Activated T-helper 1 cell treated with anti-CD3 and anti-CD28 coated beads, Interleukin-12 subunit alpha, Interleukin-12 subunit beta, Interleukin-2, Interleukin-4 antibody, amounts not matched to agents 30 ng/mL and 10 ng/mL and 1 ng/mL, durations not matched to agents 14 hours and 24 hours and 36 hours (primary cell): ENCODE data around the gene NFATC2. TPM values are rescaled to one million over a fixed set of nuclear protein-coding genes. Genes with fewer than 3 reads are reported as not detected.
A peak's percentile ranks its signal among the peaks of the same experiment; 100 is the strongest.

Source experiments
- DNase-seq: peaks from one replicate; pipeline ENCODE4 v3.0.0; 2021; ENCODE audit warnings: low spot score
- H3K27ac Mint-ChIP-seq: one replicate; pipeline ENCODE4 v1.8.0; 2021; ENCODE audit warnings: mild to moderate bottlenecking, mixed read lengths
- H3K27me3 Mint-ChIP-seq: one replicate; pipeline ENCODE4 v1.8.0; 2022; ENCODE audit warnings: mild to moderate bottlenecking, moderate library complexity, mixed read lengths; ENCODE audit not compliant: insufficient read depth
- H3K36me3 Mint-ChIP-seq: one replicate; pipeline ENCODE4 v1.8.0; 2021; ENCODE audit warnings: low read depth, mixed read lengths
- H3K4me1 Mint-ChIP-seq: one replicate; pipeline ENCODE4 v1.8.0; 2021; ENCODE audit warnings: low read depth, mixed read lengths
- H3K4me3 Mint-ChIP-seq: one replicate; pipeline ENCODE4 v1.8.0; 2021; ENCODE audit warnings: mild to moderate bottlenecking, moderate library complexity, mixed read lengths
- H3K9me3 Mint-ChIP-seq: one replicate; pipeline ENCODE4 v1.8.0; 2021; ENCODE audit warnings: mixed read lengths
- intact Hi-C: fragments of 100-400 bp; cut with micrococcal nuclease; formaldehyde crosslinking; loops from one replicate; pipeline ENCODE4 v1.15.1; 2024
- total RNA-seq: library from RNA; stranded (reverse); gene quantifications from 2 replicates; pipeline ENCODE4 v1.2.3, GENCODE V29; 2022

NFATC2 gene
- total RNA-seq, 1 donor from 2014 or later: 84.0 TPM

GRCh38 chr20:51440589-51440988, 101.9 kb downstream of the NFATC2 start:
- no peak for DNase-seq
- peaks cover 49% of the 10 kb centered on the region for H3K4me1 Mint-ChIP-seq
- intact Hi-C loops: no loop called here
- no peak overlapping the region for H3K4me3 Mint-ChIP-seq
- no peak overlapping the region for H3K27ac Mint-ChIP-seq
- peaks cover 43% of the 10 kb centered on the region for H3K36me3 Mint-ChIP-seq
- no peaks in the 10 kb centered on the region for H3K9me3 Mint-ChIP-seq
- no peaks in the 10 kb centered on the region for H3K27me3 Mint-ChIP-seq

GRCh38 chr20:51439160-51439689, 103.3 kb downstream of the NFATC2 start:
- H3K27me3 Mint-ChIP-seq: no peaks in the 10 kb centered on the region
- DNase-seq: no peak
- no peak overlapping the region for H3K4me3 Mint-ChIP-seq
- peaks cover 41% of the 10 kb centered on the region for H3K4me1 Mint-ChIP-seq
- H3K27ac Mint-ChIP-seq: peak overlapping the region; percentile 20
- intact Hi-C loops: loop anchor here (5.0 kb wide), 1 partner anchor 52 kb away; no protein-coding TSS in a partner anchor
- H3K9me3 Mint-ChIP-seq: no peaks in the 10 kb centered on the region
- peaks cover 47% of the 10 kb centered on the region for H3K36me3 Mint-ChIP-seq

GRCh38 chr20:51438136-51438535, 104.4 kb downstream of the NFATC2 start:
- H3K4me1 Mint-ChIP-seq: peaks cover 40% of the 10 kb centered on the region
- DNase-seq: no peak
- H3K9me3 Mint-ChIP-seq: no peaks in the 10 kb centered on the region
- intact Hi-C loops: loop anchor here (5.0 kb wide), 1 partner anchor 51 kb away; no protein-coding TSS in a partner anchor
- peak overlapping the region; percentile 11 for H3K27ac Mint-ChIP-seq
- H3K27me3 Mint-ChIP-seq: no peaks in the 10 kb centered on the region
- H3K36me3 Mint-ChIP-seq: peaks cover 48% of the 10 kb centered on the region
- no peak overlapping the region for H3K4me3 Mint-ChIP-seq

- Mint-ChIP-seq H3K27ac (peak overlapping the region; percentile 68), H3K9me3 (no peaks in the 10 kb centered on the region), H3K4me1 (peaks cover 44% of the 10 kb centered on the region), H3K27me3 (no peaks in the 10 kb centered on the region), H3K36me3 (peaks cover 54% of the 10 kb centered on the region), H3K4me3 (no peak overlapping the region)
- DNase-seq: no peak
- intact Hi-C loops: loop anchor here (2.0 to 5.0 kb wide), 2 partner anchors 15 to 50 kb away; no protein-coding TSS in a partner anchor
Measured at GRCh38 chr20:51437182-51437924, 105.2 kb downstream of the NFATC2 start.

GRCh38 chr20:51434580-51435247, 107.8 kb downstream of the NFATC2 start:
- intact Hi-C loops: loop anchor here (5.0 kb wide), 1 partner anchor 47 kb away; no protein-coding TSS in a partner anchor
- Mint-ChIP-seq H3K4me1 (peaks cover 63% of the 10 kb centered on the region), H3K27ac (peak overlapping the region; percentile 12), H3K27me3 (no peaks in the 10 kb centered on the region), H3K4me3 (no peak overlapping the region), H3K36me3 (peaks cover 66% of the 10 kb centered on the region), H3K9me3 (no peaks in the 10 kb centered on the region)
- DNase-seq: no peak

GRCh38 chr20:51434026-51434425, 108.5 kb downstream of the NFATC2 start:
- no peak for DNase-seq
- Mint-ChIP-seq H3K27ac (no peak overlapping the region), H3K4me1 (peaks cover 64% of the 10 kb centered on the region), H3K9me3 (no peaks in the 10 kb centered on the region), H3K27me3 (no peaks in the 10 kb centered on the region), H3K4me3 (no peak overlapping the region), H3K36me3 (peaks cover 67% of the 10 kb centered on the region)
- intact Hi-C loops: no loop called here

GRCh38 chr20:51432875-51433274, 109.6 kb downstream of the NFATC2 start:
- Mint-ChIP-seq H3K4me1 (peaks cover 61% of the 10 kb centered on the region), H3K36me3 (peaks cover 66% of the 10 kb centered on the region), H3K27ac (no peak overlapping the region), H3K27me3 (no peaks in the 10 kb centered on the region), H3K4me3 (no peak overlapping the region), H3K9me3 (no peaks in the 10 kb centered on the region)
- intact Hi-C loops: no loop called here
- DNase-seq: no peak

- Mint-ChIP-seq H3K9me3 (no peaks in the 10 kb centered on the region), H3K4me3 (no peak overlapping the region), H3K4me1 (peaks cover 61% of the 10 kb centered on the region), H3K36me3 (peaks cover 64% of the 10 kb centered on the region), H3K27me3 (no peaks in the 10 kb centered on the region), H3K27ac (peak overlapping the region; percentile 40)
- intact Hi-C loops: no loop called here
- DNase-seq: no peak
Measured at GRCh38 chr20:51432251-51432784, 110.2 kb downstream of the NFATC2 start.

- H3K9me3 Mint-ChIP-seq: no peaks in the 10 kb centered on the region
- intact Hi-C loops: no loop called here
- H3K4me3 Mint-ChIP-seq: no peak overlapping the region
- peaks cover 70% of the 10 kb centered on the region for H3K36me3 Mint-ChIP-seq
- no peaks in the 10 kb centered on the region for H3K27me3 Mint-ChIP-seq
- DNase-seq: no peak
- H3K27ac Mint-ChIP-seq: peak overlapping the region; percentile 40
- H3K4me1 Mint-ChIP-seq: peaks cover 68% of the 10 kb centered on the region
Measured at GRCh38 chr20:51431321-51431720, 111.2 kb downstream of the NFATC2 start.

- peaks cover 68% of the 10 kb centered on the region for H3K36me3 Mint-ChIP-seq
- DNase-seq: no peak
- H3K9me3 Mint-ChIP-seq: no peaks in the 10 kb centered on the region
- no peak overlapping the region for H3K27ac Mint-ChIP-seq
- no peaks in the 10 kb centered on the region for H3K27me3 Mint-ChIP-seq
- peaks cover 73% of the 10 kb centered on the region for H3K4me1 Mint-ChIP-seq
- no peak overlapping the region for H3K4me3 Mint-ChIP-seq
- intact Hi-C loops: no loop called here
Measured at GRCh38 chr20:51430198-51430950, 112.1 kb downstream of the NFATC2 start.

GRCh38 chr20:51429696-51430095, 112.8 kb downstream of the NFATC2 start:
- Mint-ChIP-seq H3K4me1 (peaks cover 73% of the 10 kb centered on the region), H3K4me3 (no peak overlapping the region), H3K27ac (peak overlapping the region; percentile 37), H3K27me3 (no peaks in the 10 kb centered on the region), H3K36me3 (peaks cover 65% of the 10 kb centered on the region), H3K9me3 (no peaks in the 10 kb centered on the region)
- intact Hi-C loops: no loop called here
- DNase-seq: no peak

- intact Hi-C loops: no loop called here
- Mint-ChIP-seq H3K36me3 (peaks cover 67% of the 10 kb centered on the region), H3K27me3 (no peaks in the 10 kb centered on the region)
Measured at GRCh38 chr20:51429144-51429482, 113.4 kb downstream of the NFATC2 start.

More at GRCh38 chr20:51429144-51429482, 113.4 kb downstream of the NFATC2 start:
- DNase-seq: no peak
- Mint-ChIP-seq H3K4me1 (peaks cover 79% of the 10 kb centered on the region), H3K4me3 (no peak overlapping the region), H3K27ac (no peak overlapping the region), H3K9me3 (no peaks in the 10 kb centered on the region)
